K562 (cell line): ENCODE measurements around the gene AGRN. TPM values are rescaled to one million over a fixed set of nuclear protein-coding genes. Genes with fewer than 3 reads are reported as not detected.
A peak's percentile ranks its signal among the peaks of the same experiment; 100 is the strongest.

Experiments
- ARID2 ChIP-seq: fragments of 450-650 bp; IDR thresholded peaks from 2 replicates; pipeline ENCODE4 v1.6.1; 2017; ENCODE audit warnings: antibody characterized with exemption, mild to moderate bottlenecking
- CC2D1A ChIP-seq: fragments of 450-650 bp; IDR thresholded peaks from 2 replicates; pipeline ENCODE4 v1.6.1; 2017; ENCODE audit warnings: mild to moderate bottlenecking
- MYC ChIP-seq, 2 experiments: fragments of 250-450 bp in 1 of 2; sonication (Bioruptor Pico) in 1 of 2; IDR thresholded peaks; 2 replicates each; pipeline versions ENCODE4 v1.5.1 to v1.6.1; 2012 to 2021; ENCODE audit warnings: low read depth in 2 of 2, borderline replicate concordance in 1 of 2, improper control_type of control experiment in 1 of 2, low read length in 1 of 2, mild to moderate bottlenecking in 1 of 2, moderate library complexity in 1 of 2
- PHF21A ChIP-seq: fragments of 450-650 bp; IDR thresholded peaks from 2 replicates; pipeline ENCODE4 v1.6.1; 2017; ENCODE audit warnings: low read depth, borderline replicate concordance
- TOE1 ChIP-seq, 2 experiments: fragments of 450-650 bp in 1 of 2; sonication (generic) in 1 of 2; formaldehyde crosslinking in 1 of 2; IDR thresholded peaks; 2 replicates each; pipeline versions ENCODE4 v1.7.1 to v1.8.0; 2016 to 2022; ENCODE audit warnings: borderline replicate concordance in 2 of 2, mild to moderate bottlenecking in 2 of 2, antibody characterized with exemption in 1 of 2, inconsistent platforms in 1 of 2, low read depth in 1 of 2, missing genetic modification reagents in 1 of 2, moderate library complexity in 1 of 2
- ZBTB7A ChIP-seq: IDR thresholded peaks from 2 replicates; pipeline ENCODE4 v1.6.1; 2011; ENCODE audit warnings: low read depth, mild to moderate bottlenecking, low read length, moderate library complexity, borderline replicate concordance; ENCODE audit not compliant: control insufficient read depth
- polyA plus RNA-seq, 8 experiments: library from polyadenylated mRNA; depleted of rRNA in 4 of 8; stranded (reverse) in 5 of 8; unstranded in 3 of 8; fragments of >200 nt; fragmentation: Nextera tagmentation in 2 of 8; fragmentation: Illumina TruSeq in 1 of 8; extraction: Ambion mirVana in 2 of 8; extraction: Trizol in 1 of 8; gene quantifications; 2 replicates each; pipeline versions ENCODE4 v1.2.1 to v1.2.3, GENCODE V29; 2011 to 2014; ENCODE audit warnings: inconsistent platforms in 1 of 8, missing spikeins in 1 of 8
- total RNA-seq, 7 experiments: library from RNA; depleted of rRNA in 6 of 7; stranded (reverse); fragments of >200 nt in 6 of 7; fragmentation: Illumina TruSeq in 2 of 7; extraction: Trizol in 2 of 7; gene quantifications; 2 replicates each; pipeline versions ENCODE4 v1.2.1 to v1.2.3, GENCODE V29; 2011 to 2021; ENCODE audit warnings: low replicate concordance in 1 of 7
- TF ChIP-seq, protein P1 (sequence below): fragments of 200-800 bp; sonication (Bioruptor generic); IDR thresholded peaks from 2 replicates; pipeline ENCODE4 v1.6.1; 2017; ENCODE audit warnings: missing genetic modification characterization, missing compliant biosample characterization
- TF ChIP-seq, protein P2 (sequence below): fragments of 450-650 bp; formaldehyde crosslinking; conservative IDR thresholded peaks from 2 replicates; pipeline ENCODE4 v1.4.0; 2022; ENCODE audit warnings: mild to moderate bottlenecking, missing genetic modification characterization

The AGRN gene
- total and polyA plus RNA-seq, 9 of the 15 experiments (the other 6 are each of a cell fraction or from before 2014, with no cell fraction given): 0.04 to 111 (median 18.1) TPM

DNA sequence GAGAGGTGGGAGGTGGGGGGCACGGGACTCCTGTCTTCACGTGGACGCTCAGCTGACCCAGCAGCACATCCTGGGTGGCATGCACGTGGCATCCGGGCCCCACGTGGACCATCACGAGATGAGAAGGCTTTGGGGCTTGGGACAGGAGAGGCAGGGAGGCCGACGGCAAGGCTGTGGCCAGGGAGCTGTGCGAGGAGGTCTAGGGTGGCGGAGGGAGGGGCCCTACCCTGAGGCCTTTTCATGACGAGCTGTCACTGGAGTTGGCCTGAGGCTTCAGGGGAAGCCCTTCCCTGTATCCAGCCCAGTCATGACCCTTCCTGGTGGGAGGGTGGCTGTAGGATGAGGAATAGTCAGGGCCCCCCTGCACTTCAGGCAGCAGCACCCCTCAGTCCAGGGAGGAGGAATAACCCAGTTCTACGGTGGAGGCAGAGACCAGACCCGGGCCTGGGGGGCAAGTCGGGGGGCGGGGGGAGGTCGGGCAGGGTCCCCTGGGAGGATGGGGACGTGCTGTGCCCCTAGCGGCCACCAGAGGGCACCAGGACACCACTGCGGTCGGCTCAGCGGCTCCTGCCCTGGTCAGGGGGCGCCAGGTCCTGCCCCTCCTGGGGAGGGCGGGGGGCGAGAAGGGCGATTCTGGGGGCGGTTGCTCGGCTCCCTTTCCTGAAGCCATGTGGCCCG, 36.0 kb upstream of the AGRN start (continued):
- TF ChIP-seq, protein P1, sequence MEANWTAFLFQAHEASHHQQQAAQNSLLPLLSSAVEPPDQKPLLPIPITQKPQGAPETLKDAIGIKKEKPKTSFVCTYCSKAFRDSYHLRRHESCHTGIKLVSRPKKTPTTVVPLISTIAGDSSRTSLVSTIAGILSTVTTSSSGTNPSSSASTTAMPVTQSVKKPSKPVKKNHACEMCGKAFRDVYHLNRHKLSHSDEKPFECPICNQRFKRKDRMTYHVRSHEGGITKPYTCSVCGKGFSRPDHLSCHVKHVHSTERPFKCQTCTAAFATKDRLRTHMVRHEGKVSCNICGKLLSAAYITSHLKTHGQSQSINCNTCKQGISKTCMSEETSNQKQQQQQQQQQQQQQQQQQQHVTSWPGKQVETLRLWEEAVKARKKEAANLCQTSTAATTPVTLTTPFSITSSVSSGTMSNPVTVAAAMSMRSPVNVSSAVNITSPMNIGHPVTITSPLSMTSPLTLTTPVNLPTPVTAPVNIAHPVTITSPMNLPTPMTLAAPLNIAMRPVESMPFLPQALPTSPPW (CRISPR knock-in tag): peak; percentile 64
- TF ChIP-seq MYC (IDR thresholded peaks at IDR 0.05; ENCODE audit: low read depth, low read length): no peak
- TF ChIP-seq MYC (CRISPR knock-in tag; IDR thresholded peaks at IDR 0.05; ENCODE audit: borderline replicate concordance, low read depth): peak; percentile 39; the same call in 1 of the 2 replicates
- TF ChIP-seq CC2D1A: 0 out of 2 replicates have a peak, but pooled peaks have one; percentile 39
- TF ChIP-seq ZBTB7A: peak; percentile 98
- TF ChIP-seq ARID2: peak; percentile 72; the same call in 1 of the 2 replicates
- TF ChIP-seq PHF21A: no peak
- 0 out of 2 replicates have a peak, but pooled peaks have one; percentile 18 for TF ChIP-seq TOE1 (IDR thresholded peaks at IDR 0.05; ENCODE audit: borderline replicate concordance)
- TF ChIP-seq TOE1 (CRISPR knock-in tag; IDR thresholded peaks at IDR 0.05; ENCODE audit: borderline replicate concordance, low read depth): no peak
- TF ChIP-seq, protein P2, sequence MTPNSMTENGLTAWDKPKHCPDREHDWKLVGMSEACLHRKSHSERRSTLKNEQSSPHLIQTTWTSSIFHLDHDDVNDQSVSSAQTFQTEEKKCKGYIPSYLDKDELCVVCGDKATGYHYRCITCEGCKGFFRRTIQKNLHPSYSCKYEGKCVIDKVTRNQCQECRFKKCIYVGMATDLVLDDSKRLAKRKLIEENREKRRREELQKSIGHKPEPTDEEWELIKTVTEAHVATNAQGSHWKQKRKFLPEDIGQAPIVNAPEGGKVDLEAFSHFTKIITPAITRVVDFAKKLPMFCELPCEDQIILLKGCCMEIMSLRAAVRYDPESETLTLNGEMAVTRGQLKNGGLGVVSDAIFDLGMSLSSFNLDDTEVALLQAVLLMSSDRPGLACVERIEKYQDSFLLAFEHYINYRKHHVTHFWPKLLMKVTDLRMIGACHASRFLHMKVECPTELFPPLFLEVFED (CRISPR knock-in tag): no peak
- TF ChIP-seq, all 486 proteins: peak for 21
